AG10803 (cell line): Measurements from ENCODE around the gene KCND1.

Experiments
- DNase-seq: peaks from one replicate; pipeline ENCODE4 v3.0.0; 2010; ENCODE audit warnings: low read depth
- H3K4me3 ChIP-seq: 2 replicates; pipeline ENCODE4 v1.5.1; 2011; ENCODE audit warnings: mild to moderate bottlenecking, low read length, control low read depth
- CTCF ChIP-seq: conservative IDR thresholded peaks from 2 replicates; pipeline ENCODE4 v1.5.1; 2011; ENCODE audit warnings: mild to moderate bottlenecking, low read length, control low read depth, inconsistent platforms

KCND1 gene

GRCh38 chrX:48911412-48912182 is 60.0 kb downstream of the KCND1 start, which contains the start of gene SLC35A2:
Gene SLC35A2, minus strand, starts transcription at chrX:48911646. Its CDS starts 10 bp downstream, at chrX:48911636.
- peak within 1 kb of the TSS; percentile 82 for H3K4me3 ChIP-seq
- TF ChIP-seq CTCF = no peak
- peak; percentile 50 for DNase-seq
